Liver (tissue), 9 donors: ENCODE data around the gene BTN3A1. TPM values are rescaled to one million over a fixed set of nuclear protein-coding genes. Genes with fewer than 3 reads are reported as not detected.

Experiments
- DNase-seq: peaks from one replicate; pipeline ENCODE4 v3.0.0-alpha.2; 2017; ENCODE audit warnings: low spot score
- H3K27ac ChIP-seq, 2 donors: one replicate each; pipeline ENCODE4 v1.7.0; 2013; ENCODE audit warnings: inconsistent platforms in 2 of 2, low read length in 2 of 2, control low read depth in 1 of 2, low read depth in 1 of 2, mild to moderate bottlenecking in 1 of 2
- H3K27me3 ChIP-seq, 4 donors: one replicate each; pipeline versions ENCODE4 v1.6.1 to v1.7.0; 2013; ENCODE audit warnings: low read length in 3 of 4, inconsistent platforms in 1 of 4, mild to moderate bottlenecking in 1 of 4, moderate library complexity in 1 of 4; ENCODE audit not compliant: control insufficient read depth in 4 of 4, insufficient read depth in 4 of 4
- H3K36me3 ChIP-seq, 4 donors: one replicate each; pipeline versions ENCODE4 v1.6.1 to v1.7.0; 2013; ENCODE audit warnings: low read length in 3 of 4, mild to moderate bottlenecking in 3 of 4, low read depth in 1 of 4, moderate library complexity in 1 of 4; ENCODE audit not compliant: control insufficient read depth in 4 of 4, insufficient read depth in 3 of 4
- H3K4me1 ChIP-seq, 4 donors: one replicate each; pipeline versions ENCODE4 v1.6.1 to v1.7.0; 2013; ENCODE audit warnings: low read length in 3 of 4, mild to moderate bottlenecking in 3 of 4, moderate library complexity in 1 of 4; ENCODE audit not compliant: control insufficient read depth in 4 of 4, insufficient read depth in 4 of 4
- H3K4me3 ChIP-seq, 3 donors: one replicate each; pipeline versions ENCODE4 v1.6.1 to v1.7.0; 2013; ENCODE audit warnings: low read length in 3 of 3, control low read depth in 1 of 3, low read depth in 1 of 3, mild to moderate bottlenecking in 1 of 3
- H3K9ac ChIP-seq, 2 donors: one replicate each; pipeline ENCODE4 v1.7.0; 2013; ENCODE audit warnings: low read length in 2 of 2, mild to moderate bottlenecking in 2 of 2, moderate library complexity in 2 of 2, control low read depth in 1 of 2, low read depth in 1 of 2
- H3K9me3 ChIP-seq, 4 donors: one replicate each; pipeline versions ENCODE4 v1.6.1 to v1.7.0; 2013; ENCODE audit warnings: low read length in 3 of 4; ENCODE audit not compliant: control insufficient read depth in 4 of 4
- ATF3 ChIP-seq: IDR thresholded peaks from 2 replicates; pipeline ENCODE4 v1.6.1; 2016; ENCODE audit warnings: antibody characterized with exemption
- EGR1 ChIP-seq, 2 donors: IDR thresholded peaks; 2 replicates each; pipeline ENCODE4 v1.6.1; 2016 to 2018; ENCODE audit warnings: antibody characterized with exemption in 2 of 2, low read depth in 2 of 2
- FOXA1 ChIP-seq: IDR thresholded peaks from 2 replicates; pipeline ENCODE4 v1.6.1; 2016; ENCODE audit warnings: antibody characterized with exemption
- FOXA2 ChIP-seq: IDR thresholded peaks from 2 replicates; pipeline ENCODE4 v1.6.1; 2016; ENCODE audit warnings: antibody characterized with exemption
- GABPA ChIP-seq, 2 donors: IDR thresholded peaks in 1 of 2; conservative IDR thresholded peaks in 1 of 2; 2 replicates each; pipeline ENCODE4 v1.6.1; 2016; ENCODE audit warnings: antibody characterized with exemption in 2 of 2, mild to moderate bottlenecking in 1 of 2, moderate library complexity in 1 of 2
- HNF4A ChIP-seq, 2 donors: conservative IDR thresholded peaks; 2 replicates each; pipeline ENCODE4 v1.6.1; 2016; ENCODE audit warnings: antibody characterized with exemption in 2 of 2, mild to moderate bottlenecking in 2 of 2
- HNF4G ChIP-seq: IDR thresholded peaks from 2 replicates; pipeline ENCODE4 v1.6.1; 2016; ENCODE audit warnings: antibody characterized with exemption
- JUND ChIP-seq, 2 donors: IDR thresholded peaks; 2 replicates each; pipeline ENCODE4 v1.6.1; 2016; ENCODE audit warnings: antibody characterized with exemption in 2 of 2
- NR2F2 ChIP-seq: IDR thresholded peaks from 2 replicates; pipeline ENCODE4 v1.6.1; 2016; ENCODE audit warnings: antibody characterized with exemption
- RAD21 ChIP-seq, 2 donors: IDR thresholded peaks; 2 replicates each; pipeline ENCODE4 v1.6.1; 2016; ENCODE audit warnings: antibody characterized with exemption in 2 of 2, mild to moderate bottlenecking in 2 of 2
- RXRA ChIP-seq, 2 donors: IDR thresholded peaks; 2 replicates each; pipeline ENCODE4 v1.6.1; 2017 to 2018; ENCODE audit warnings: antibody characterized with exemption in 2 of 2, mild to moderate bottlenecking in 1 of 2
- SP1 ChIP-seq: IDR thresholded peaks from 2 replicates; pipeline ENCODE4 v1.6.1; 2018; ENCODE audit warnings: antibody characterized with exemption, mild to moderate bottlenecking
- TAF1 ChIP-seq: conservative IDR thresholded peaks from 2 replicates; pipeline ENCODE4 v1.6.1; 2016; ENCODE audit warnings: antibody characterized with exemption, mild to moderate bottlenecking
- YY1 ChIP-seq: IDR thresholded peaks from 2 replicates; pipeline ENCODE4 v1.6.1; 2016; ENCODE audit warnings: antibody characterized with exemption, mild to moderate bottlenecking
- polyA plus RNA-seq, 2 donors: library from polyadenylated mRNA; stranded (reverse) in 1 of 2; unstranded in 1 of 2; fragments of 200-250 nt in 1 of 2; fragments of >200 nt in 1 of 2; fragmentation: Nextera tagmentation in 1 of 2; extraction: Ambion mirVana in 1 of 2; gene quantifications; one replicate each; pipeline versions ENCODE4 v1.2.1 to v1.2.3, GENCODE V29; 2013 to 2015
- total RNA-seq, 2 donors: library from RNA; depleted of rRNA; stranded (reverse); fragments of >200 nt; gene quantifications; one replicate each; pipeline ENCODE4 v1.2.3, GENCODE V29; 2014
- TF ChIP-seq, protein P1 (sequence below): IDR thresholded peaks from 2 replicates; pipeline ENCODE4 v1.6.1; 2016; ENCODE audit warnings: antibody characterized with exemption
- TF ChIP-seq, protein P2 (sequence below): IDR thresholded peaks from 2 replicates; pipeline ENCODE4 v1.6.1; 2016; ENCODE audit warnings: antibody characterized with exemption
- TF ChIP-seq, protein P3 (sequence below): IDR thresholded peaks from 2 replicates; pipeline ENCODE4 v1.6.1; 2016; ENCODE audit warnings: antibody characterized with exemption, mild to moderate bottlenecking
- TF ChIP-seq, protein P4 (sequence below): fragments of 150-350 bp; IDR thresholded peaks from 2 replicates; pipeline ENCODE4 v1.5.1; 2017; ENCODE audit warnings: improper control_type of control experiment, low read depth, low read length; ENCODE audit not compliant: missing input control
- donor health status: healthy.
- donor health status: healthy.
- donor health status: healthy.
- donor health status: healthy.
- donor health status: healthy.

The BTN3A1 gene
- total and polyA plus RNA-seq, 4 donors: 2.3 to 17.1 (median 6.3) TPM

DNA sequence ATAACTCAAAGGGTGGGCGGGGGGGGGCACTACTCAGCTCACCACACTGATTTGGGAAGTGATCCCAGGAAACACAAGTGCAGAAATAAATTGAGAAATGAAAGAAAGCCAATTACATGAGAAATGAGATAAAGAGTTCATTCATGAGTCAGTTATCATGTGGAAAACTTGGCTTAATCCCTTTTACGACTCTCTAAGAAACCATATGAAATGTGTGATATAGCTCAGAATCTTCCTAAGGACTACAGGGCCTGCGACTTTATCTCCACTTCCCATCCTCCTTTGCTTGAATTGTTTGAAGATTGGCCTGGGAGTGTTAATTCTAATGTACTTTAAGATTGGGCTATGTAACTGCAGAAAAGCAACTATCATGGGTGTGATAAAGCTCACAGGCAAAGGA is 22.8 kb upstream of the BTN3A1 start (continued):
- TF ChIP-seq, protein P1, sequence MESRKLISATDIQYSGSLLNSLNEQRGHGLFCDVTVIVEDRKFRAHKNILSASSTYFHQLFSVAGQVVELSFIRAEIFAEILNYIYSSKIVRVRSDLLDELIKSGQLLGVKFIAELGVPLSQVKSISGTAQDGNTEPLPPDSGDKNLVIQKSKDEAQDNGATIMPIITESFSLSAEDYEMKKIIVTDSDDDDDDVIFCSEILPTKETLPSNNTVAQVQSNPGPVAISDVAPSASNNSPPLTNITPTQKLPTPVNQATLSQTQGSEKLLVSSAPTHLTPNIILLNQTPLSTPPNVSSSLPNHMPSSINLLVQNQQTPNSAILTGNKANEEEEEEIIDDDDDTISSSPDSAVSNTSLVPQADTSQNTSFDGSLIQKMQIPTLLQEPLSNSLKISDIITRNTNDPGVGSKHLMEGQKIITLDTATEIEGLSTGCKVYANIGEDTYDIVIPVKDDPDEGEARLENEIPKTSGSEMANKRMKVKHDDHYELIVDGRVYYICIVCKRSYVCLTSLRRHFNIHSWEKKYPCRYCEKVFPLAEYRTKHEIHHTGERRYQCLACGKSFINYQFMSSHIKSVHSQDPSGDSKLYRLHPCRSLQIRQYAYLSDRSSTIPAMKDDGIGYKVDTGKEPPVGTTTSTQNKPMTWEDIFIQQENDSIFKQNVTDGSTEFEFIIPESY: no peak
- TF ChIP-seq EGR1 (IDR thresholded peaks at IDR 0.05; ENCODE audit: low read depth in 2 of 2): no peak

DNA sequence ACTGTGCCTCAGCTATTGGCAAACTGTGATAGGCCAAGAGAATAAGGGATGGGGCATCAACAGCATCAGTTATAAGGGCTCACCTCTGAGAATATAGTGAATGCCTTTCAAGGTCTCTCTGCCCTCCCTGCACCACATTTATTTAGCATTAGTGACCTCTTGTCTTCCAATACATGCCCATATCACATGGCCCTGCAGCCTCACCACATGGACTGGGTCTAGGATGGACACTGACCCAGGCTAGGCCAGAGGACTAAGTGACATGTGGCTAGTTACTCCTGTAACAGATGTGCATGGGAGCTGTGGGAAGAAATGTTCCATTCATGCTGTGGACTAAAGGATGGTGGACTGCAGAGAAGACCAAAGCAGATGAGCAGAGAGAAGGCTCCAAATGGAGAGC is 22.3 kb upstream of the BTN3A1 start:
- H3K9ac ChIP-seq: no peak overlapping the region
- peaks cover 0 to 9% (median 4%) of the 10 kb centered on the region in 4 donors for H3K4me1 ChIP-seq
- no peaks in the 10 kb centered on the region for H3K27me3 ChIP-seq
- peaks cover 0 to 11% (median 7%) of the 10 kb centered on the region in 4 donors for H3K36me3 ChIP-seq
- no peaks in the 10 kb centered on the region for H3K9me3 ChIP-seq
- no peak overlapping the region for H3K27ac ChIP-seq
- TF ChIP-seq HNF4A (conservative IDR thresholded peaks at IDR 0.05) (no peak), RXRA (IDR thresholded peaks at IDR 0.05) (no peak), YY1 (no peak), ATF3 (no peak), EGR1 (IDR thresholded peaks at IDR 0.05; ENCODE audit: low read depth in 2 of 2) (no peak), JUND (IDR thresholded peaks at IDR 0.05) (no peak), HNF4G (no peak), TAF1 (no peak), RAD21 (IDR thresholded peaks at IDR 0.05) (no peak), NR2F2 (no peak), SP1 (no peak), FOXA1 (no peak), FOXA2 (no peak), GABPA (IDR thresholded peaks at IDR 0.05 in 1 of 2, conservative IDR thresholded peaks at IDR 0.05 in 1 of 2) (no peak)
- TF ChIP-seq, protein P2, sequence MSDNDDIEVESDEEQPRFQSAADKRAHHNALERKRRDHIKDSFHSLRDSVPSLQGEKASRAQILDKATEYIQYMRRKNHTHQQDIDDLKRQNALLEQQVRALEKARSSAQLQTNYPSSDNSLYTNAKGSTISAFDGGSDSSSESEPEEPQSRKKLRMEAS: no peak
- TF ChIP-seq, protein P3, sequence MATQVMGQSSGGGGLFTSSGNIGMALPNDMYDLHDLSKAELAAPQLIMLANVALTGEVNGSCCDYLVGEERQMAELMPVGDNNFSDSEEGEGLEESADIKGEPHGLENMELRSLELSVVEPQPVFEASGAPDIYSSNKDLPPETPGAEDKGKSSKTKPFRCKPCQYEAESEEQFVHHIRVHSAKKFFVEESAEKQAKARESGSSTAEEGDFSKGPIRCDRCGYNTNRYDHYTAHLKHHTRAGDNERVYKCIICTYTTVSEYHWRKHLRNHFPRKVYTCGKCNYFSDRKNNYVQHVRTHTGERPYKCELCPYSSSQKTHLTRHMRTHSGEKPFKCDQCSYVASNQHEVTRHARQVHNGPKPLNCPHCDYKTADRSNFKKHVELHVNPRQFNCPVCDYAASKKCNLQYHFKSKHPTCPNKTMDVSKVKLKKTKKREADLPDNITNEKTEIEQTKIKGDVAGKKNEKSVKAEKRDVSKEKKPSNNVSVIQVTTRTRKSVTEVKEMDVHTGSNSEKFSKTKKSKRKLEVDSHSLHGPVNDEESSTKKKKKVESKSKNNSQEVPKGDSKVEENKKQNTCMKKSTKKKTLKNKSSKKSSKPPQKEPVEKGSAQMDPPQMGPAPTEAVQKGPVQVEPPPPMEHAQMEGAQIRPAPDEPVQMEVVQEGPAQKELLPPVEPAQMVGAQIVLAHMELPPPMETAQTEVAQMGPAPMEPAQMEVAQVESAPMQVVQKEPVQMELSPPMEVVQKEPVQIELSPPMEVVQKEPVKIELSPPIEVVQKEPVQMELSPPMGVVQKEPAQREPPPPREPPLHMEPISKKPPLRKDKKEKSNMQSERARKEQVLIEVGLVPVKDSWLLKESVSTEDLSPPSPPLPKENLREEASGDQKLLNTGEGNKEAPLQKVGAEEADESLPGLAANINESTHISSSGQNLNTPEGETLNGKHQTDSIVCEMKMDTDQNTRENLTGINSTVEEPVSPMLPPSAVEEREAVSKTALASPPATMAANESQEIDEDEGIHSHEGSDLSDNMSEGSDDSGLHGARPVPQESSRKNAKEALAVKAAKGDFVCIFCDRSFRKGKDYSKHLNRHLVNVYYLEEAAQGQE: no peak
- TF ChIP-seq, protein P4, sequence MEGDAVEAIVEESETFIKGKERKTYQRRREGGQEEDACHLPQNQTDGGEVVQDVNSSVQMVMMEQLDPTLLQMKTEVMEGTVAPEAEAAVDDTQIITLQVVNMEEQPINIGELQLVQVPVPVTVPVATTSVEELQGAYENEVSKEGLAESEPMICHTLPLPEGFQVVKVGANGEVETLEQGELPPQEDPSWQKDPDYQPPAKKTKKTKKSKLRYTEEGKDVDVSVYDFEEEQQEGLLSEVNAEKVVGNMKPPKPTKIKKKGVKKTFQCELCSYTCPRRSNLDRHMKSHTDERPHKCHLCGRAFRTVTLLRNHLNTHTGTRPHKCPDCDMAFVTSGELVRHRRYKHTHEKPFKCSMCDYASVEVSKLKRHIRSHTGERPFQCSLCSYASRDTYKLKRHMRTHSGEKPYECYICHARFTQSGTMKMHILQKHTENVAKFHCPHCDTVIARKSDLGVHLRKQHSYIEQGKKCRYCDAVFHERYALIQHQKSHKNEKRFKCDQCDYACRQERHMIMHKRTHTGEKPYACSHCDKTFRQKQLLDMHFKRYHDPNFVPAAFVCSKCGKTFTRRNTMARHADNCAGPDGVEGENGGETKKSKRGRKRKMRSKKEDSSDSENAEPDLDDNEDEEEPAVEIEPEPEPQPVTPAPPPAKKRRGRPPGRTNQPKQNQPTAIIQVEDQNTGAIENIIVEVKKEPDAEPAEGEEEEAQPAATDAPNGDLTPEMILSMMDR: no peak
- TF ChIP-seq, protein P1: no peak
- DNase-seq: no peak
- no peak overlapping the region for H3K4me3 ChIP-seq
